Right lobe of liver (tissue), 4 donors: ENCODE results near the gene PRRT1.

ENCODE experiments used
- POLR2A ChIP-seq: fragments of 450-650 bp; IDR thresholded peaks from one replicate; pipeline ENCODE4 v1.6.1; 2017; ENCODE audit warnings: antibody characterized with exemption, mild to moderate bottlenecking
- TF ChIP-seq, protein P1 (sequence below), 4 donors: fragments of 200-600 bp in 3 of 4; fragments of 450-650 bp in 1 of 4; IDR thresholded peaks; one replicate each; pipeline versions ENCODE4 v1.5.1 to v1.8.0; 2016 to 2022; ENCODE audit warnings: antibody characterized with exemption in 4 of 4, mild to moderate bottlenecking in 2 of 4
- donor health status: DM: no; HTN: no; CAD: no.
- donor health status: DM: no; HTN: no; CAD: no.
- donor health status: DM: no; HTN: yes; CAD: no.

DNA sequence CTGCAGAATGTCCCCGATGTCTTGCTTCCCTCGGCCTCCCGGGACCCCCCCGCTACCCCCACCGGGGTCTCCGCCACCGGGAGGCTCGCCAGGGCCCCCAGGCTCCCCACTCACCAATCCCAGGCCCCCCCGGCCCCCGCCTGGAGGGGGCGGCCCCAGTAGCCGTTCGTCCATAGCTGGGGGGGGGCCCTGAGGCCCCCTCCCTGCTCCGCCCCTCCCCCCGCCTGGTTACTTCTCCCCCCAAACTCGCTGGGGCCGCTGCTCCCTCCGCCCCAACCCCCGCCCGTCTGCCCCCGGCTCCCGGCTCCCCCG is 38.0 kb upstream of the PRRT1 start:
- TF ChIP-seq, protein P1, sequence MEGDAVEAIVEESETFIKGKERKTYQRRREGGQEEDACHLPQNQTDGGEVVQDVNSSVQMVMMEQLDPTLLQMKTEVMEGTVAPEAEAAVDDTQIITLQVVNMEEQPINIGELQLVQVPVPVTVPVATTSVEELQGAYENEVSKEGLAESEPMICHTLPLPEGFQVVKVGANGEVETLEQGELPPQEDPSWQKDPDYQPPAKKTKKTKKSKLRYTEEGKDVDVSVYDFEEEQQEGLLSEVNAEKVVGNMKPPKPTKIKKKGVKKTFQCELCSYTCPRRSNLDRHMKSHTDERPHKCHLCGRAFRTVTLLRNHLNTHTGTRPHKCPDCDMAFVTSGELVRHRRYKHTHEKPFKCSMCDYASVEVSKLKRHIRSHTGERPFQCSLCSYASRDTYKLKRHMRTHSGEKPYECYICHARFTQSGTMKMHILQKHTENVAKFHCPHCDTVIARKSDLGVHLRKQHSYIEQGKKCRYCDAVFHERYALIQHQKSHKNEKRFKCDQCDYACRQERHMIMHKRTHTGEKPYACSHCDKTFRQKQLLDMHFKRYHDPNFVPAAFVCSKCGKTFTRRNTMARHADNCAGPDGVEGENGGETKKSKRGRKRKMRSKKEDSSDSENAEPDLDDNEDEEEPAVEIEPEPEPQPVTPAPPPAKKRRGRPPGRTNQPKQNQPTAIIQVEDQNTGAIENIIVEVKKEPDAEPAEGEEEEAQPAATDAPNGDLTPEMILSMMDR (IDR thresholded peaks at IDR 0.05) = no peak
- TF ChIP-seq POLR2A = no peak
